GM19467 (cell line): ENCODE data around the gene ESRP2.

ENCODE experiments used
- ATAC-seq: cut with Tn5 transposase; IDR thresholded peaks from one replicate; pipeline ENCODE4 v1.9.1; 2021; ENCODE audit warnings: mild to moderate bottlenecking, moderate library complexity; ENCODE audit not compliant: unreplicated experiment

ESRP2 gene

DNA sequence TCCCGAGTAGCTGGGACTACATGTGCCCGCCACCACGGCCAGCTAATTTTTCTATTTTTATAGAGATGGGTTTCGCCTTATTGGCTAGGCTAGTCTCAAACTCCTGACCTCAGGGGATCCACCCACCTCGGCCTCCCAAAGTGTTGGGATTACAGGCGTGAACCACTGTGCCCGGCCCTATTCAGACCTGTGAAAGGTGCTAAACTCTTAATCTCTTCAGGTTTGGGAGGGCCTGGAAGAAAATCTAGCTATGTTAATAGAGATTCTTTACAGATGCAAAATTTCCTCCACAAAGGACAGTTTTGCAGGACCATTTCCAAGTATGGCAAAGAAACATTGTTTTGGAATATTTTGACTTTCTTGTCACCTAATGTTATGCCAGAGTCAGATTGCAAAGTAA, 6.2 kb upstream of the ESRP2 start:
- no peak for ATAC-seq

DNA sequence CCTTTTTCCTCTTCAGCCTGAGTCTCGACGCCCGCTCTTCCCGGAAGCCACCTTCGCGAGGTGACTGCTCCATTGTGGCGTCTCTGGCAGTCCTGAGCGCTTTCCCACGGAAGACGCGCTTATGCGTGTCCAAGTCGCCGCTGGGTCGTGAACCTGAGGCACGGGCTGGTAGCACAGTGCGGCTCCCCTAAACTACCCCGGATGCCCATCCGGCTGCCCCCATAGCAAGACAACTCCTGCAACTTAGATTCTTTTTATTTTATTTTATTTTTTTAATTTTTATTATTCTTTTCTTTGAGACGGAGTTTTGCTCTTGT, 2.1 kb upstream of the ESRP2 start:
- peak; percentile 24 for ATAC-seq

DNA sequence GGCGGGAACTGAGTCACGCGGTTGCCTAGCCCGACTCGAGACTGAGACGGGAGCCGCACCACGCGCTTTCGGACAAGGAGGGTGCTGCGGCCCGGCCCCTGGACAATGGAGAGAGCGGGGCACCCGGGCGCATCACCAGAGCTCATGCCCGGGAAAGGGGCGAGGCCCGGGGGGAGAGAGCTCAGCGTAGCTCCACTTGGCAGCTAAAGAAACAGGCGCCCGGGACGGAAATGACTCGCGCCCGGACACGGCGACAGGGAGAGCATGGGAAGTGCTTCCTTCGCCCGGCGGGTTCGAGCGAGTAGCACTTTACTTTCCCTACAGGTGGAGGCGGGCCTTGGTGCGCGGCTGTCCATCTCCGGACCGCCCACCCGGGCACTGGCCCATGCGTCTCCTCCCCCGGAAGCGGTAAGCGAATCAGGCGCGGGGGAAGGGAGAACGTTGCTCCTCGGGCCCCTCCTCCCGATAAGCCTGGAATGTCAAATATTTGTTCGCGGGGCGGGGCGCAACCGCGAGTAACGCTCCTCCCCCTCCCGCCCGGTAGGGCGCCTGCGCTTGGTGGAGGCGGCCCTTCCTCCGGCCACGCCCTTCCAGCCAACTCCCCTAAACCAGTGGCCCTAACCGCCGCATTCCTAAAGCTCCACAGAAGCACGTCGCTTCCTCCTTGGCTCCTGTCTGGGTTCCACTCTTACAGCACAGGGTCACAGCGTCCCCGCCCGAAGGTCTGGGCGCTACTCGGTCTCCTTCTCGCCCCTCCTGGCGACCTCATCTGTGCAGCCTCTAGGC, 1.5 kb upstream of the ESRP2 start:
- peak; percentile 80 for ATAC-seq

DNA sequence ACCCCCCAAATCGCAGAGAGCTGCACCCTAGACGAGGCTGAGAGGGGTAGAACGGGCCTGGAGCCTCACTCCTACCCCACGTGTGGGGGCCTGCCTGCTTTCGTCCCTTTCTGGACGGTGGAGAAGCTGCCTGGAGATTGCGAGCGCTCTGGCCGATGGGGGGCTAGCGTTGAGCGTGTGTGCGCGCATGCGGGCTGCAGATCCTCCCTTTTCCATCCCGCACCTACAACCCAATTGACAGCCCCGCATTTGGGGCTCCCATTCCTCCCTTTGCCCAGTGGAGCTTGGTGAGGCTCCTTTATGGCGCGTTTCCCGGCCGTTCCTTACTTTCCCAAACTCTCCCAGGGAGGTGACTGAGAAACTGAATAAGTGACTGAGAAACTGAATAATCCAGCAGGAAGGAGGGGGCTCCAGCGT, 907 bp upstream of the ESRP2 start:
- no peak for ATAC-seq

DNA sequence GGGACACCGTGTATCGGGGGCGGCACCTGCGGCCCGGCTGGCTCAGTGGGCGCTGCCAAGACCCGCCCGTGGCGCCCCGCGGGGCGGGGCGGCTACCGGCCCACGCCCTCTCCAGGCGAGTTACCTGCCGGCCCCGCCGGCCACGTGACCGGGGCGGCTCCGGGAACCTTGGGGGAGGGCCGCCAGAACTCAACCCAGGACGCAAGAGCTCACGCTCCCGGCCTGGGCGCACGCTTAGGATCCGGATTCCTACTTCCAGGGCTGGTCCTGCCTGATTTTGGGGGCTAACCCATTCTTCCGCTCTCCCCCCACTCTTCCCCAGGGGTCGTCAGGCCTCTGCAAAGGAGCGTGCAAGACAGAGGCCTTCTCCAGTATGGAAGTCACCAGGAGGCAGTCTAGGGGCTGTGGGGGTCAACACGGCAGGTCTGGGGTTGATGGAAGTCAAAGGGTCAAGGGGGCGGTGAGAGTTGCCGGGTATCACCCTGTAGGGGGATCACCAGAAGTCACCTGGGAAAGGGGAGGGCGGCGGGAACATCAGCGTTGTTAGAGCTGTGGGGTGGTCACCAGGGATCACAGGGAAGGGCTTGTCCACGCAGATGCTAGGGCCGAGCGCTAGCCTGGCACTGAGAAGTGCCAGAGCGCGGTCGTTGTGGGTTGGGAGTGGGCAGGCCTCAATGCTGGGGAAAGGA, 354 bp upstream of the ESRP2 start:
- ATAC-seq = no peak

DNA sequence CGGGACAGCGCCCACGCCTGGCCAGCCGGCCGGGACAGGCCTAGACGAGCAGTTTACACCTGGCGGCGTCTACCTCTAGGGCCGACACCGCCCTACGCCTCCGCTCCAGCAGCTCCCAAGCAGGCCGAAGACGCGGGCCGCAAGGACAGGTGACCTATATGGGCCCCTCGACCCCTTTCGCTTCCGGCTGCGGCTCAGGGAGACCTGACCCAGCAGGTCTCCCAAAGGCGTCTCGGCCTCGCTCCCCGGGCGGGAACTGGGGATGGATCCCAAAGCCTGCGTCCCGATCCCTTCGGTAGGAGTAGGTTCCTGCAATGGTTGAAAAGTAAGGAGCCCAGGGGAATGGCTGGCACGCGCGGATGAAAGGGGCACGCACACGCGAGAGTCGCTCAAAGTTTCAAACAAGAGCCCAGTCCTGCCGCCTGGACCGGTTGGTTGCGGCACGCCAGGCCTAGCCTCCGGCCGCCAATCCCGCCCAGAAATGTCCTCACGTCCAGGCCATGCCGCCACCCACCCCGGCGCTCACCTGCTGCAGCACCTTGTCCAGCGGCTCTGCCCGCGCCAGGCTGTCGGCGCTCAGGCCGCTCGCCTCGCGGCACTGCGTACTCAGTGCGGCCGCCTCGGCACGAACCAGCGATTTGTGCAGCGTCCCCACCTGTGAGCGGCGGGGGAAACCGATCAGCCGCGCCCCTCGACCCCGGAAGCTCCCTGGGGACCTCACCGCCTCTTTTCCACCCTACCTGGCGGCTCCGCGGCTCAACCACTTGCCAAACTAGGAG, 630 bp downstream of the ESRP2 start:
- no peak for ATAC-seq

DNA sequence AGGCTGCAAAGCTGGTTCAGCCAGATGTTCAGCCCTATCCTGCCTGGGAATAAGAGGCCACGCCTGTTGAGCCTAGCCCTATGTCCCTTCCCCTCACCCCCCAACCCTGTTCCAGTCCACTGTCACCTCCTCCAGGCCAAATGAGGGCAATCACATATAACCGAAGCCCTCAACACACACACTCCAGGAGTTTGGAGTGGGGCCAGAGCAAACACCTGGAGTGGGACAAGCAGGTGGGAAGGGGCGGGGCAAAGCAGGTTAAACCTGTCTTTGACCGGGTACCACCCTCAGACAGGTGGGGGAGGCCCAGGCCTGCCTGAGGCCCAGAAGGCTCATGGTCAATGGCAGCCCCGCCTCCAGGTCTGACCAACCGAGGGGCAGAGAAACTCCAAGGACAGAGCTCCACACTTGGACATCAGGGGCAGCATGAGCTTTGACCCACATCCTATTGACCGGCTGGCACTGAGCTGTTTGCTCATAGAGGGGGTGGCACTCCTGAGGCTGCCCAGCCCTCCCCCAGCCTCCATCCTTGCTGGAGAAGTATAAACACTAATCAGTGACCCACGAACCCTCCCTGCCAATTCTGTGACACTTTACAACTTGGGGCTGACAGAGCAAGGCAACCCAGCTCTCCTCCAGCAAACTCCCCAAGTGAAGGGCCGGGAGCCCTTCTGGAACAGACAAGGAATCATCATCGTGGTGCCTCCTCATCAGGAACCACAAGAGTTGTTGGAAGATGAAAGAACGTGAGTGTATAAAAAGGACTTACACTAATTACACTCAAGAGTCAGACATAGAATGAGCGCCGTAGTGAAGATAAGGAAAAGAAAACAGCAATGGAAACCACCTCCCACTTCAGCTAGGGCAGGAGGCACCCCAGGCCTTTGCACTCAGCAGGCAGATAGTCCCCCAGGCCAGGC, 1.5 kb downstream of the ESRP2 start:
- no peak for ATAC-seq

DNA sequence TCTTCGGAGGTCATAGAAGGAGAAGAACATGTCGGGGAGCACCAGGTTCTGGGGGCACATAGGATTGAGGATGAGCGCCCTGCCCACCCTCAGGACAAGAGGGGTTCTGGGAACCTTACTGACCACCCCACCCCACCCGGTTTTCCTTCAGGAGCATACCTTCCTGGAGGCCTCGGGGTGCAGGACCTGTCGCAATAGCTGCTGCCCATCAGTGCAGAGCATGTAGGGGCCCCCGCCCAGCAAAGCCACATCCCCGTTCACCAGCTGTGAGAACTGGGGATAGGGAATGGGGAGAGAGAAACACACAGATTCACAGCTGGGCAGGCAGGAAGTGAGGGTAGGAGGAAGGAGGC, 2.1 kb downstream of the ESRP2 start:
- no peak for ATAC-seq

DNA sequence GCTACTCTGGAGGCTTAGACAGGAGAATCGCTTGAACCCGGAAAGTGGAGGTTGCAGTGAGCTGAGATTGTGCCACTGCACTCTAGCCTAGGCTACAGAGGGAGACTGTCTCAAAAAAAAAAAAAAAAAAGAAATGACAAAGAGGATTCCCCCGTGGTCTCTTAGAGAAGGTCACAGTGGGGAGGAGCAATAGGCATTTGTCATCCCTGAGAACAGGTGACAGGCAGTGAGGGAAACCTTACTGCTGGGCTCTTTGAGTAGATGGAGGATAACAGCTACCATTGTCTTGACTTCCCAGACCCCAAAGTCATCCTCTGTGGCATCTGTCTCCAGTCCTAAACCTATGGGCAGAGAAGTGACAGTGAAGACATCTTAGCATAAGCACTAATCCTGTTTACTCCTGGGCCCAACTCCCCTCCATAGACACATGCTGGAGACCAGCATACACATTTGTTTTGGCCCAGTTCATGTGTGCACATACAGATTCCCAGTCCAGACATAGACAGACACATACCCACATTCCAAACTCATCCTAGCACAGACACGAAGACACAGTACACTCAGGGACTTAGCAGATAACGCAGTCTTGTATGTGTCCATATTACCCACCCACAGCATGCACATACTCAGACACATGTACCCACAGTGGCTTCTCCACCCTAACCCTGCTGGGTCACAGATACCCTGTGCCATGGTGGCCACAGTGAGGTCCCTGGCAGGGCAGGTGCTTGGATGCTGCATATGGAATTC, 2.7 kb downstream of the ESRP2 start:
- ATAC-seq = no peak

DNA sequence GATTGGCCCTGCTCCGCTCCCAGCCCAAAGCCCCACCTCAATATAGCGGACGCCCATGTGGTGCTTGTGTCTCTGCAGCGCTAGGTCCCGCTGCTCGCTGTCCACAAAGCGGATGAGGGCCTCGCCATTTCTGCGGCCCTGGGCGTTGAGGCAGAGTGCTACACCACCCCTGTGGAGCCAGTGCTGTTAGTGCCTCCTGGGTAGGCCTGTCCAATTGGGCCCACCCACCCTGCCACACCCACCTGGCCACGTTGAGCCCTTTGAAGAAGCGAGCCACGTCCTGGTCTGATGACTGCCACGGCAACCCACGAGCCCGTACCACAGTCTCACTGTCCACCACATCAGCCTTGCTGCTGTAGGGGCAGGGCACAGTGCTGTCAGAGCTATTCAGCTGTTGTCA, 3.6 kb downstream of the ESRP2 start:
- ATAC-seq = no peak

DNA sequence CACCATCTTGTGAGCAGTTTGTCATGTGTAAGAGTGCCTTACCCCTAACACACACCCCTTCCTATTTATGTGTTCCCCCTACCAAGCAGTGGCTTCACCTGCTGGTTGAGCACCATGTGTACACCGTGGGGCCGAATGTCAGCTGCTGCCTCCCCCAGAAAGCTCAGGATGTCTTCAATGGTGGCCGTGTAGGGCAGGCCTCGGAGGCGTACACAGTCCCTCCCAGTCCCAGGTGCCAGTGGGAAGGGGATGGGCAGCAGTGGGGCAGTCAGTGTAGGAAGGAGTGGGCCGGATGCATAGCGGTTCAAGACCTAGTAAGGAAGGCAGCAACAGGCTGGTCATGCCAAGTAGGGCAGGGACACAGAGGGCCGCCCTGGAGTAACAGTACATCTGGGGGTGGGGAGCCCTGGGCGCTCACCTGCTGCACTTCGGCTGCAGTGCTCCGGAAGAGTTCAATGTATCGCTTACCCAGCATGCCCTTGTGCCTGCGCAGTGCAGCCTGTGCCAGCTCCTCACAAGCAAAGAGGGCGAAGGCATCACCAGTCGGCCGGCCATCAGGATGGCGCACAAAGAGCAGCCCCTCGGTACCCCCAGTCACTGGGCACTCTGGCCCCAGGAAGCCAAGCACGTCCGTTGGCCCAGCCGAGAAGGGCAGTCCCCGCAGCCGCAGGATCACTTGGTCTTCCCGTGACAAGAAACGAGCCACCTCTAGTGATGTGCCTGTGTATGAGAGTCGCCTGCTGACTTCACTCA, 4.4 kb downstream of the ESRP2 start:
- ATAC-seq = no peak

DNA sequence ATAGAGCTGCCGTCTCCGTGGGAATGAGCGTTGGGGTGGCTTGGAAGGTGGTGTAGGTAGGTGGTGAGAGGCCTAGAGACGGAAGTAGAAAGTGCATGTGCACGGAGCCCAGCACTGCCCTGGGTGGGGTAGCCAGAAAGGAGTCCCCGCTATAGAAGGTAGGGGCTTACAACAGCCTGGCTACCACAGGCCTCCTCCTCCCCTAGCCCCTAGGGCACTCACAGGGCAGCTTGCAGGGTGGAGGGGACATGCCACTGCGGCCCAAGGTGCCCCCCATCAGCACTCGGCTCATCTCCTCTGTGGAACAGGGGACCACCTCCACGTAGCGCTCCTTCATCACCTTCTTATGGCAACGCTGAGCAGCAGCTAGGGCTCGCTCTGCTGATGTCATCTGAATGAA, 5.0 kb downstream of the ESRP2 start:
- no peak for ATAC-seq

DNA sequence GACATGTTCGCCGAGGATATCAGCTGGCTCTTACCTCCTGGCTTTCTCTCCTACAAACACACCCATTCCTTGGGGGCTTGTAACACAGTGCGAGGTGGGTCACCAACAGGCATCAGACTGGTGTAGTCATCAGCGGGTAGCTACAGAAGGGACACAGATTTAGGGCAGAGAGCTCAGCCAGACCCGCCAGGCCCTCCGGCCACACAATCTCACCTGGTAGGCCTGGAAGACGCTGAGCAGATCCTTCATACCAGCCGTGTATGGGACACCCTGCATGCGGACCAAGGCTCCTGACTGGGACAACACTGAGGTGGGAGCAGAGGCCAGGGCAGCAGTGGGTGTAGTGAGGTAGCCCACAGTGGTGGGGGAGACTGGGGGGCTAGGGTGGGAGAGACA, 5.8 kb downstream of the ESRP2 start:
- no peak for ATAC-seq

DNA sequence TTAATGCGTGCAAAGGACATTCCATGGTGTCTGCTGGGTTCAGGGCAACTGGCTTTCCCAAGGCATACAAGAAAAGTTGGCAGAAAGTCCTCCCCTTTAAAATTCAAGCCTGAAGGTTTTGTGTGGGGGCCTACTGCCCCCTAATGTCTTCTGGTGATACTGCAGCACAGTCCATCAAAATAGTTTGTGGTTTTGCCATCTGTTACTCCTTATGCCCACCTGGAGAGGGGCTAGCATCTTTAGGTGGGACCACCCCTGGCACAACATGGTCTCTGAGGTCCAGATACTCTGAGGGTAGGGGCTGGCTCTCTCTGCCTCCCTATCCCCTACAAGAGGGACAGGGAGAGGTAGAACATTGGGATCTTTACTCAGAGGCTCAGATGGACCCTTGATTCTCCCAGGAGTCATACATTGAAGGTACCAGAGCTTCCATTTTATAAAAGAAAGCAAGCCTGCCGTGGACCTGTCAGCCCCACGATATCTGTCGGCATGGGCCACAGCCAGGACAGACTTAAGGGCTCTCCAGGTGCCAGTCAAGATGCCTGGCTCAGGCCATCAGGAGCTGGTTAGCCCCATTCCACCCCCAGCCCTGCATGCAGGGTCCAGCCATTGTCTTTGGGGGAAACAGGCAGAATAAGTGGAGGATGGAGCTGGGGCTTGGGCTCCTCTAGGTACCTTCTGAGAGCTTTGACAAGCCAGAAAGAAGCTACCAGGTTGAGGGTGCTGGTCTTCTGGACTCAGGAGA, 6.3 kb downstream of the ESRP2 start:
- no peak for ATAC-seq

DNA sequence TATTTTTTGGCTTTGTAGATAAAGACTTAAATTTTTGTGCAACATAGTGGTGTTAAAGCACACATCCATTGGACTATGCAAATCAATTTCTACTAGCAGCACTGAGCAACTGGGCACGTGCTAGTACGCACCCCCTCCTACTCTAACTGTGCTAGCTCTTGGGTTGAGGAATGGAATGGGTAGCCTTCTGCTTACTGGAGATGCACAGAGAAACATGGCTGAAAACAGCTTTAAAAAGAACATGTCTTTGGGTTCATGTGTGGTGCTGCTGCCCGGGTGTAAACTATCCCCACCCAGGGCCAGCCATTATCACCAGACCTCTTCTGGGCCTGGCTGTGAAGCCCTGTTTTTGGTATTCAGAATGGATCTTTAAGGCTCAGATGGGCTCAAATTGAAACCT, 7.3 kb downstream of the ESRP2 start:
- no peak for ATAC-seq

DNA sequence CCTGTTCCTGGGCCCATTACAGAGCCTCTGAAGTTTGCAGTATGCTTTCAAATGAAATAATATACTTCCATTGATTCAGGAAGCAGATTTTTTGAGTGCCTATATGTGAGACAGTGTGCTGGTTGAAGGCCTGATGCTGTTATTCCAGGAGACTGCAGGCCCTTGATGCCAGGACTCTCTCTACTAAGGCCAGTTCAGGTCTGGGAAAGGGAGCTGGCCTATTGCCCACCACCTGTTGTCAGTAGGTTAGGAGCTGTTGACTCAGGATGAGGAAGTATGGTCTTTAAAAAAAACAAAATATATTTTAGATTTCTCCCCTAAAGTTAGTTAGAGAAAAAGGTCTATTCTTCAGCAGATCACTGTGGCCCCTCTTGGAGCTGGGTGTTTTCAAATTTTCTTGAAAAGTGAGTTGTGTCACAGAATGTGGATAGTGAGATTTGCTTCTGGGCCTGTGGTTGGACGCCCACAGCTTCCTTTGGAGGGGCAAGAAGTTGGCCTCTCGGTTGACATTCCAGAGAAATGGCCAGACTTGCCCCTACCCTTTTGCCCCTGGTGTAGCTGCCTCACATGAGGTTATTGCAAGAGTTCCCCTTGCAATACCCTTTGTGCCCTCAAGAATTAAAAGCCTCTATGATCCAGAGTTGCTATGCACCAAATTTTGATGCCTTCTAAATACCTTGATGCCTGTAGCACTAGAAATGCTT, 7.9 kb downstream of the ESRP2 start:
- ATAC-seq = no peak

DNA sequence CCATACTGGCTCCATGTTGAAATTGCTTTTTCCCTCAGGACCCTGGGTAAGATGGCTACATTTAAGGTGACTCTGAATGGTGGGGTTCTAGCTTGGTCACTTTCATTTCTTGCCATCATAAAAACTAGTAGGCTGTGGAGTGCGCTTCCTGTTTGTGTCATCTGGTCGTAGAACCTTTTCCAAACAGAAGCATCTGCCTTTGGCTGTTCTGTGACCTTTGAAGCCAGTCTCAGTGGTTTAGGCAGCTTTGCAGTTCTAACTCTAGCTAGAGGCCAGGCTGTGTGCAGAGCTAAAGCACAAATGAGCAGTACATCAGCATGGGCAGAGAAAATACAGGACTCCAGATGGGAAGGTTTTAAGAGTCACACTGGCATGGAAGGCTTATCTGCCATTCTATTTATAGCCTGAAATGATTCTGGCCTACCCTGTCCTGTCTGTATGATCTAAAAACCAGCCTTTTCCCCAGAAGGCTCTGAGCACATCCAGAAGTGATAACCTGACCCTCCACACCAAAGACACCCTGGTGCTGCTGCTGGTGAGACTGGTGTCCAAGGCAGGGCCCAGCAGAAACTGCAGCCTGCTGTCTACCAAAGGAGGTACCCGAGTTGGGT, 8.6 kb downstream of the ESRP2 start:
- no peak for ATAC-seq

DNA sequence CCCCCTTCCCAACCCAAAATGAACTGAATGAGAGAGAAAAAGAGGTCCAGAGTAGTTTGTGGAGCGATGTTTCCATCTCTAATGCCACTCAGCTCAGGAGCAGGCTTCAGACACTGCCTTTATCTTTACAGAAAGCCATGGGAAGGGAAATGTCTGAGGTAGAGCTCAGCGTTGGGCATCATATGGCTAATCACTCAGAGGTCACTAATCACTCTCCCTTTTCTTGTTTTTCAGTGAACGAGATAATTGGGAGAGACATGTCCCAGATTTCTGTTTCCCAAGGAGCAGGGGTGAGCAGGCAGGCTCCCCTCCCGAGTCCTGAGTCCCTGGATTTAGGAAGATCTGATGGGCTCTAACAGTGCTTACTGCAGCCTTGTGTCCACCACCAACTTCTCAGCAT, 9.8 kb downstream of the ESRP2 start:
- ATAC-seq = no peak
